HAP-1 (cell line): ENCODE measurements around the gene APH1B.
A peak's percentile ranks its signal among the peaks of the same experiment; 100 is the strongest.

ENCODE experiments used
- DNase-seq, 2 experiments: peaks; one replicate each; pipeline ENCODE4 v3.0.0-alpha.2; 2016 to 2020; ENCODE audit warnings: low spot score in 2 of 2
- H3K27me3 ChIP-seq: fragments of 250-450 bp; sonication (Bioruptor Pico); 2 replicates; pipeline ENCODE4 v1.5.1; 2020; ENCODE audit warnings: low read depth, mild to moderate bottlenecking, moderate library complexity
- H3K36me3 ChIP-seq: fragments of 250-450 bp; sonication (Bioruptor Pico); replicated peaks from 2 replicates; pipeline ENCODE4 v1.5.1; 2020; ENCODE audit warnings: mild to moderate bottlenecking
- H3K4me1 ChIP-seq: fragments of 250-450 bp; sonication (Bioruptor Pico); 2 replicates; pipeline ENCODE4 v1.5.1; 2020; ENCODE audit warnings: mild to moderate bottlenecking
- H3K4me3 ChIP-seq: fragments of 250-450 bp; sonication (Bioruptor Pico); 2 replicates; pipeline ENCODE4 v1.5.1; 2020; ENCODE audit warnings: mild to moderate bottlenecking, moderate library complexity
- H3K9me3 ChIP-seq: fragments of 250-450 bp; sonication (Bioruptor Pico); 2 replicates; pipeline ENCODE4 v1.5.1; 2020; ENCODE audit warnings: mild to moderate bottlenecking, moderate library complexity
- in situ Hi-C: fragments of 300-500 bp; cut with MboI; formaldehyde crosslinking; loops from 3 replicates; pipeline ENCODE4 v1.14.3; 2020; ENCODE audit warnings: low sequenced_read_pairs, inconsistent platforms, mixed read lengths

APH1B gene

DNA sequence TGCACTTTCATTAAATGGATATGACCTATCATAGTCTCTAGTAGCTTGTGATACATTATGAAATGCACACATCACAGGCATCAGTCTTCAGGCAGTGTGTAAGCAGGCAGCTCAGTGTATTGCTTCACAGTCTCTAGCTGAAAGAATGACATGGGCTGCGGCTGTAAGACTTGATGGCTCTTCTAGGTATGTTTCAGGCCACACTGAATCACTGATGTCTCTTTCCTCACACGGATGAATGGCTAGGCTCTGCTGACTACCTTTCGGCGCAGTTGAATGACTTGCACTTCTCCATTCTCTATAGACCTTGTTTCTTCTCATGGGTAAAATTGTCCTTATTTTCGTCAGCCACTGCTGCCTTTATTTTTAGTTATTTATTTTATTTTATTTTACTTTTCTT, 15.4 kb downstream of the APH1B start:
- Histone ChIP-seq H3K27me3 (no peaks in the 10 kb centered on the region), H3K36me3 (no peaks in the 10 kb centered on the region), H3K4me1 (peaks cover 7% of the 10 kb centered on the region), H3K4me3 (no peak overlapping the region), H3K9me3 (no peaks in the 10 kb centered on the region)
- in situ Hi-C loops, result loop anchor here (5.0 to 25.0 kb wide), 2 partner anchors 110 to 770 kb away; no protein-coding TSS in a partner anchor
- DNase-seq, result no peak

DNA sequence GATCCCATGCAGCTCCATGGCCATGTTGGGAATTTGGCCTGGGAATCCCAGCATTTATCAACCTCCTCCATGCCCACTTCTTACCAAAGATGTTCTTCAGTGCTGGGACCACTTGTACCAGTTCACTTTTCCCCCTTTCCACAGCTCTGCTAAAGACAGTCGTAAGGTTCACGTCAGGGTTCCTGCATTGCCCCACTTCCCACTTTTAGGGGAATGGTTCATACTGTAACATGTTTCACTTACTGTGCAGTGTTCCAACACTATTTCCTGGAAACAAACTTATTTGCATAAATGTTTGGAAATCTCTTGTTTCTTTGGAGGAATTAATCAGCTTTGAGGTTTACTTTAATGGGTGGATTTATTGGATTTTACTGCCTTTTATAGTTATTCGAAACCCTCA, 17.0 kb downstream of the APH1B start:
- H3K4me3 ChIP-seq, result no peak overlapping the region
- in situ Hi-C loops, result loop anchor here (5.0 to 25.0 kb wide), 2 partner anchors 108 to 768 kb away; no protein-coding TSS in a partner anchor

DNA sequence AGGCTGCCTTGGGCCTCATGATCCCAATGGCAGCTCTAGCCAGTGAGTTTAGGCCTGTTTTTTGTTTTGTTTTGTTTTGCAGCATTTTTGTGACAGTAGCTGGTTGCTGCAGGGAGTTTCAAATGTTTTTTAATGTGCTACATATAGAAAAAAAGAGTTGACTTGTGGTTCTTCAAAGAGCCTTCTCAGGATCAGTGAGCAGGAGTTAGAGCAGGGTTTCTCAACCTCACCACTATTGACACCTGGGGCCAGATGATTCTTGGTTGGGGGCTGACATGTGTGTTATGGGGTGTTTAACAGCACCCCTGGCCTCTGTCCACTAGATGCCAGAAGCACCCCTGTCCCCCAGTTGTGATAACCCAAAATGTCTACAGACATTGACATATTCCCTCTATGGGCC, 17.9 kb downstream of the APH1B start:
- Histone ChIP-seq H3K36me3 (no peaks in the 10 kb centered on the region), H3K9me3 (no peaks in the 10 kb centered on the region), H3K27me3 (no peaks in the 10 kb centered on the region), H3K4me3 (no peak overlapping the region), H3K4me1 (peaks cover 7% of the 10 kb centered on the region)
- DNase-seq, result no peak
- in situ Hi-C loops, result loop anchor here (25.0 kb wide), 1 partner anchor 767 kb away; no protein-coding TSS in a partner anchor

More for the DNA sequence above, 17.0 kb downstream of the APH1B start:
- Histone ChIP-seq H3K27me3 (no peaks in the 10 kb centered on the region), H3K36me3 (no peaks in the 10 kb centered on the region), H3K9me3 (no peaks in the 10 kb centered on the region), H3K4me1 (peaks cover 7% of the 10 kb centered on the region)
- DNase-seq, result no peak

DNA sequence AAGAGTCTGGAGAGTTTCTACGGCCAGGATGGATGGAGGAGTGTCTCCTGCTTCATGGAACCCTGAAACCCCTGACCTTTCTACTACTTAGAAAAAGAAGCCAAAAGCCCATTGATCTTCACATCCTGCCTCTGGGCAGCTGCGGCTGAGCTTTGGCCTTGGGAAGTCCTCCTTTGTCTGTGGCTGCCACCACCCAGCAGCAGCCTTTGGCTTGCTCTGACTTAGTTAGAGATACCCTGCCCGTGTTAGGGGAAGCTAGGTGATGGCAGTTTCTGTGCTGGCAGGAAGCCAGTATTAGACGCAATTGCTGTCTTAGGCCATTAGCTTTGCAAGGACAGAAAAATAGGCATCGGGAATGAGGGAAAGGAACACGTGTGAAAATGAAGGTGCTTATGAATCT, 18.8 kb downstream of the APH1B start:
- Histone ChIP-seq H3K27me3 (no peaks in the 10 kb centered on the region), H3K9me3 (no peaks in the 10 kb centered on the region), H3K4me1 (peaks cover 7% of the 10 kb centered on the region), H3K4me3 (no peak overlapping the region), H3K36me3 (no peaks in the 10 kb centered on the region)
- in situ Hi-C loops, result loop anchor here (25.0 kb wide), 1 partner anchor 766 kb away; no protein-coding TSS in a partner anchor
- DNase-seq, result no peak

DNA sequence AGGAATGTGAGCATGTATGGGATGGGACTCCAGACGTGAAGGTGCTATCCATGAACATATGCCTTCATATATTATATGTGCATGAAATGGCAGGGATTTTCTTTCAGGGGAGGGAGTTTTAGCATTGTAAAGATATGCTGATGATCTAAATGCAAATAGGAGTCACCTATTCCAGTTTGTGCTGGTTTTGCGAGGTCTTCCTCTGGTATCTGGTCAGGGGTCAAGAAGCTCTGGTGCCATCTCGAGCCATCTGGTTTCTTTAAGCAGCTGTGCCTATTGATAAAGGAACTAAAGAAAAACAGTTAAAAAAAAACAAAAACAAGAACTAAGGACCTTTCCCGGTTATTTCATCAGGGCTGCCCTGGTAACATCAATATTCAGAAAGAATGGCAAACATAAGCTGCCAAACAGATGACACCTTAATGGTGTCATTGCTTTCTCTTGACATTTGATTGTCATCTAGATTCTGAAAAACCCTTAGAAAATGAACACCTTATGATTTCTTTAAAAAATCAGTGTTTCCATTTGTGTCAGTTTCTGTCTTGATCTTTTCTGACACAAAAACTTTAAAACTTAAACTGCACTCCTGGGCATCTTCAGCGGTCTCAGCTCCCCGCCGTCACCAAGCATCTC, 22.7 kb downstream of the APH1B start:
- in situ Hi-C loops, result loop anchor here (25.0 kb wide), 1 partner anchor 762 kb away; no protein-coding TSS in a partner anchor
- Histone ChIP-seq H3K4me3 (no peak overlapping the region), H3K36me3 (no peaks in the 10 kb centered on the region), H3K27me3 (no peaks in the 10 kb centered on the region), H3K4me1 (no peaks in the 10 kb centered on the region), H3K9me3 (no peaks in the 10 kb centered on the region)
- no peak for DNase-seq

DNA sequence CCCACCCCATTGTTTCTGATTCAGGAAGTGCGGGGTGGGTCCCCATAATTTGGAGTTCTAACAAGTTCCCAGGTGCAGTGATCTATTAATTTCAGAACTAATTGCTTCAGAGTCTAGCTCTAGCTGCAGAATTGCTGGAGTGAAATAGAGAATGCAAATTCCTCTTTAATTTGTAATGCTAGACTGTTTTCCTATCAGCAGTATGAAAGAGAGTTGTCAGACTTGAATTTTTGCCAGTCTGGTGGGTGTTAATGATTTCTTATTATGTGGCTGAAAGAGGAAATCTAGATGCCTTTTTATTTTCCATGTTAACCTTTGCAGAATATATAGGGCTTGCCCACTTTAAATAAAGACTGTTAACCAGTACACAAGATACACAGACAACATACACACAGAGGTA, 23.7 kb downstream of the APH1B start:
- DNase-seq, result no peak
- H3K27me3 ChIP-seq, result no peaks in the 10 kb centered on the region
- no peak overlapping the region for H3K4me3 ChIP-seq
- no peaks in the 10 kb centered on the region for H3K36me3 ChIP-seq
- no peaks in the 10 kb centered on the region for H3K4me1 ChIP-seq
- in situ Hi-C loops, result no loop called here
- H3K9me3 ChIP-seq, result no peaks in the 10 kb centered on the region

DNA sequence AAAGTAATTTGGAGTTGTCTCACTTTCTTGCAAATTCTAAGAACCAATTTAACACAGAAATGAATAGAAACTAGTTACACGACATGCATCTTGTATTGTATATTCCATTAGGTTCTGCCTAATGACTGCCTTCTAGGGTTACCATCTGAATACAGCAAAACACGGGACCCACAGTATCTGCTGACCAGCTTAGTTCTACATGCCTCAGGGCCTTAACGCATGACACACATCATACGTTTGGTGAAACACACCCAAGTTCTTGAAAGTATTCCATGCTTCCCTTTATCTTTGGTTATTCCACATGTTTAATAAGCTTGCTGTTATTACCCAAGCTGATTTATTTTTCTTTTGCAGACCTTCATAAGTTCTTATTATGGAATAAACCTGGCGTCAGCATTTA, 27.9 kb downstream of the APH1B start:
- in situ Hi-C loops, result no loop called here
- Histone ChIP-seq H3K4me3 (no peak overlapping the region), H3K36me3 (peaks cover 2% of the 10 kb centered on the region; the same call in 1 of the 2 replicates), H3K9me3 (no peaks in the 10 kb centered on the region), H3K4me1 (no peaks in the 10 kb centered on the region), H3K27me3 (no peaks in the 10 kb centered on the region)
- no peak for DNase-seq

DNA sequence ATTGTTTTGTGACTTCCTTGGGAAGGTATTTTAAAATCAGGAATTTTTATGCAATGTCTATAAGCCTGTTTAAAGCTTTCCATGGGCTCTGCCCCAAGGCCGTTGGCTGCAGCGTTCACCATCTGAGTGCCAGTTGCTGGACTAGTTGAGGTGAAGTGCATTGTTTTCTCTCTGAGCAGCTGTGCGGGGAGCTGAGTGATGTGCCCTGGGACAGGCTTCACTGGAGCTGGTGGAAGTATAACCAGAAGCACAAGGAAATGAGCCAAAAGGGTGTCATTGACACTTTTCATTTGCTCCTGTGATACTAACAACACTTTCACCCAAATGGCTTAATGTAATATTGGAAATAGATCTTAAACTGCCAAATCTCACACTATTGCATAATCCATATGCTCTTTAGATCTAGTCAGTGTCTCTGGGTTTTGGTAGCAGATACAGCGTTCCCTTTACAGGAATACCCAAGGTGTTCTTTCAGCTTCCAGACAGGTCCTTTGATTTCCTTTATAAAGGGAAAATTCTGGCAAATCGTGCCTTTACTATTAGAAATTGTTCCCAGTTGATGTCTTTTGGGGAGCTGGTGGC, 29.2 kb downstream of the APH1B start:
- no peaks in the 10 kb centered on the region for H3K27me3 ChIP-seq
- in situ Hi-C loops, result no loop called here
- no peak overlapping the region for H3K4me3 ChIP-seq
- no peak for DNase-seq
- H3K36me3 ChIP-seq, result peaks cover 2% of the 10 kb centered on the region; the same call in 1 of the 2 replicates
- no peaks in the 10 kb centered on the region for H3K9me3 ChIP-seq
- no peaks in the 10 kb centered on the region for H3K4me1 ChIP-seq

DNA sequence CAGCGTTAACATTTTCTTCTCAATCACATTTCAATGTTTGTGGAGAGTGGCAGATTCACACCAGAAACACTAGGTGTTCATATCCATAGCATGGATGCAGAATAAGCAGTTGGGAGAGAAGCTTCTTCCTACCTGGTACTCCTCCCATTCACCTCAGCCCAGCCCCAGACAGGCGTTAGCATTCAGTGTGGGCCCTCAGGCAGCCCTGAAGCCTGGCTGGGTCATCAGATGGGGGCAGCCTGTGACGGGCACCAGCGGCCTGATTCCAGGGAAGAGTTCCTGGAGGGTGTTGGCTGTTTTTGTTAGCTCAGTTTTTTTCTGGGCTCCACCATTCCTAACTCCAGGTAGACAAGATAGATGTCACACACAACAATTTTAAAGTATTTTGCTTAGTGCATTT, 31.1 kb downstream of the APH1B start:
- no peak for DNase-seq
- Histone ChIP-seq H3K9me3 (no peaks in the 10 kb centered on the region), H3K36me3 (peaks cover 2% of the 10 kb centered on the region; the same call in 1 of the 2 replicates), H3K4me1 (peaks cover 5% of the 10 kb centered on the region; the same call in 1 of the 2 replicates), H3K4me3 (no peak overlapping the region), H3K27me3 (no peaks in the 10 kb centered on the region; the same call in 1 of the 2 replicates)
- in situ Hi-C loops, result no loop called here

DNA sequence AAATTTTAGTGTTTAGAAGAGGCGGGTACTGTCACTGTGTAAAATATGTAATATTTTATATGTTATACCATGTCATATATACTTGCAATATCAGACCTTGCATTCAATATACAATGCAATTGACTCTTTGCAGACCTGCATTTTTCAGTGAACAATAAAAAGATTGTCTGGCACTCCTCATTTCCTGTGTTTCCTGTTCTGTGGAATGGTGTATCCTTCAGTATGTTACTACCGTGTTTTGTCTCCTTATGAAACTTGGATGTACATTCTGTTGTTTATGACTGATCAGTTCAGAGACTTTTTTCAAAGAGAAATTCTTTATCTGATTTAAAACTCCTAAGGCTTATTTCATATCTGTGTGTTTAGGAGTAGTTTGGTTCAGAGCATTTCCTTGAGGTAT, 31.5 kb downstream of the APH1B start:
- DNase-seq, result no peak
- Histone ChIP-seq H3K4me1 (peaks cover 5% of the 10 kb centered on the region; the same call in 1 of the 2 replicates), H3K4me3 (no peak overlapping the region), H3K9me3 (no peaks in the 10 kb centered on the region), H3K36me3 (peaks cover 2% of the 10 kb centered on the region; the same call in 1 of the 2 replicates), H3K27me3 (peaks cover 3% of the 10 kb centered on the region; the same call in 1 of the 2 replicates)
- in situ Hi-C loops, result no loop called here

DNA sequence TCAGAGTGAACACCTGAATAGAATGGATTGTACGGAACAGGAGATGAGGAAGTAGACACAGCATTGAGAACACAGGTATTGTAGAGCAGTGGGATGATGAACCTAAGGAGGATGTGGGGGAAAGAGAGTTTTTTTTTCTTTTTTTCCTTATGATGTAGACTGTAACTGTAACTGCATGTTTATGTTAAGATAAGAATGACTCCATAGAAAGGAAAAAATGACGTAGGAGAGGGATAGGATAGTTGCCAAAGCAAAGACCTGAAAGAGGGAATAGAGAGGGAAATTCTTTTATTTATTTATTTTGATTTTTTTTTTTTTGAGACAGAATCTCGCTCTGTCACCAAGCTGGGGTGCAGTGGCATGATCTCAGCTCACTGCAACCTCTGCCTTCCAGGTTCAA, 33.2 kb downstream of the APH1B start:
- in situ Hi-C loops, result no loop called here
- peaks cover 5% of the 10 kb centered on the region; the same call in 1 of the 2 replicates for H3K4me1 ChIP-seq
- no peak overlapping the region for H3K4me3 ChIP-seq
- no peak for DNase-seq
- H3K27me3 ChIP-seq, result peaks cover 3% of the 10 kb centered on the region; the same call in 1 of the 2 replicates
- H3K36me3 ChIP-seq, result peaks cover 2% of the 10 kb centered on the region; the same call in 1 of the 2 replicates
- H3K9me3 ChIP-seq, result no peaks in the 10 kb centered on the region

DNA sequence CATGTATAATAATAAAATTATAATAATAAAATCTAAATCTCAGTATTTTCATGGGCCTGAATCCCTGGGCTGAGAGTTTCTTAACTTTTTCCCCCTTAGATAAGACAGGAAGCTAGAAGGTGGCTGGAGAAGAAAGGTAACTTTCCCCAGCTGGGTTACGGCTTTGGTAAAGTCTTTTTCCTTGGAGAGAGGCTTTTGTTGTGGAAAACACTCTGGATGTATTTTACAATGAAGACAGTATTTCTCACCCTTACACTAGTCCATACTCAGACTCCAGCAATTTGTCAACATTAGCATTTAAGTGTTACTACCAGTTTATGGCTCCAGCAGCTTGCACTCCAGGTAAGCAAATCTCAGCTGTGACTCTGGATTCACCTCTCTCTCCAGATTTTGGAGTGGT, 34.9 kb downstream of the APH1B start:
- no peak overlapping the region for H3K4me3 ChIP-seq
- H3K9me3 ChIP-seq, result no peaks in the 10 kb centered on the region
- H3K36me3 ChIP-seq, result no peaks in the 10 kb centered on the region
- peak in 1 of 2 experiments; percentile 74 for DNase-seq
- peaks cover 5% of the 10 kb centered on the region; the same call in 1 of the 2 replicates for H3K4me1 ChIP-seq
- peaks cover 3% of the 10 kb centered on the region; the same call in 1 of the 2 replicates for H3K27me3 ChIP-seq
- in situ Hi-C loops, result no loop called here

DNA sequence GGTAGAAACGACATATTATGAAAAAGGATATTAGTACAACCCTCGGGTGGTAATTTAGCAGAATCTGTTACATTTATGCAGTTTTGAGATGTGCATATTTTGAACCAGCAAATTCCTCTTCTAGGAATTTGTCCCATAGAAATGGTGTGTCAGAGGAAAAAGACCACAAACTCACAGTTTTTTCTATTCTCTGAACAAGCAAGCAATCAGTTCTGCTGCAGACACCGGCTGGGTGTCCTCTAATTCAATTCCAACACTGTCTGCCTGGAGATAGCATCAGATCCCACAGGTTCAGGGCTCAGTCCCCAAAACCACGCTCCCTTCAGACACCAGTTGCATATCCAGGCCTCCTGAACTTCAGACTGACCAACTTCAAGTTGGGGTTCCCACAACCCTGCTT, 36.4 kb downstream of the APH1B start:
- Histone ChIP-seq H3K4me1 (peaks cover 5% of the 10 kb centered on the region; the same call in 1 of the 2 replicates), H3K4me3 (no peak overlapping the region), H3K9me3 (no peaks in the 10 kb centered on the region), H3K36me3 (no peaks in the 10 kb centered on the region), H3K27me3 (peaks cover 3% of the 10 kb centered on the region; the same call in 1 of the 2 replicates)
- no peak for DNase-seq
- in situ Hi-C loops, result no loop called here

DNA sequence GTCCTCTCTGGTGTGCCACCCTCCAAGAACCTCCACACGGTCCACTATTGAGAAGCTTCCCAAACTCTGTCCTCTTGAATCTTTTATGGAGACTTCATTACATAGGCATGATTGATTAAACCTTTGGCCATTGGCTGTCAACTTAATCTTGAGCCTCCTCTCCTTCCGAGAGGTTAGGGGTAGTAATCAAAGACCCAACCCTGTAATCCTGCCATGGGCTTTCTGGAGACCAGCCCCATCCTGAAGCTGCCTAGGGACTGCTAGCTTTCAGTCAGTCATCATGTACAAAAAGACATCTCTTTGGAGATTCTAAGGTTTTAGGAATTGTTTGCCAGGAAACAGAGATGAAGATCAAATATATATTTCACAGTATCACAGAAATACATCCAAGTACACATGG, 37.0 kb downstream of the APH1B start:
- H3K4me1 ChIP-seq, result peaks cover 5% of the 10 kb centered on the region; the same call in 1 of the 2 replicates
- H3K36me3 ChIP-seq, result no peaks in the 10 kb centered on the region
- H3K4me3 ChIP-seq, result no peak overlapping the region
- H3K9me3 ChIP-seq, result no peaks in the 10 kb centered on the region
- DNase-seq, result no peak
- H3K27me3 ChIP-seq, result peaks cover 3% of the 10 kb centered on the region; the same call in 1 of the 2 replicates
- in situ Hi-C loops, result no loop called here
